H1 (cell line): ENCODE measurements around the gene PRKCZ. TPM values are rescaled to one million over a fixed set of nuclear protein-coding genes. Genes with fewer than 3 reads are reported as not detected.

ENCODE experiments used
- ATF2 ChIP-seq: IDR thresholded peaks from 2 replicates; pipeline ENCODE4 v1.6.1; 2012; ENCODE audit warnings: low read length, inconsistent platforms
- CBX8 ChIP-seq: fragments of 300-800, 300-1000 bp; sonication (generic); IDR thresholded peaks from 2 replicates; pipeline ENCODE4 v1.7.1; 2016; ENCODE audit warnings: low read depth, low read length, borderline replicate concordance
- CHD7 ChIP-seq: fragments of 300-600 bp; sonication (generic); IDR thresholded peaks from 2 replicates; pipeline ENCODE4 v1.7.1; 2012; ENCODE audit warnings: low read length, moderate library complexity, mild to moderate bottlenecking, inconsistent platforms; ENCODE audit not compliant: insufficient replicate concordance
- CREB1 ChIP-seq: IDR thresholded peaks from 2 replicates; pipeline ENCODE4 v1.6.1; 2012; ENCODE audit warnings: inconsistent platforms
- GABPA ChIP-seq: IDR thresholded peaks from 2 replicates; pipeline ENCODE4 v1.6.1; 2011; ENCODE audit warnings: mild to moderate bottlenecking, low read length, moderate library complexity, borderline replicate concordance; ENCODE audit not compliant: insufficient read depth
- JUN ChIP-seq: IDR thresholded peaks from 2 replicates; pipeline ENCODE4 v1.6.1; 2011; ENCODE audit warnings: low read depth, mild to moderate bottlenecking, improper control_type of control experiment, low read length
- RXRA ChIP-seq: IDR thresholded peaks from 2 replicates; pipeline ENCODE4 v1.6.1; 2011; ENCODE audit warnings: low read depth, mild to moderate bottlenecking, low read length, moderate library complexity; ENCODE audit not compliant: insufficient read depth
- SIRT6 ChIP-seq: IDR thresholded peaks from one replicate; pipeline ENCODE4 v1.7.1; 2012; ENCODE audit warnings: low read length, inconsistent platforms
- polyA plus RNA-seq, 7 experiments: library from polyadenylated mRNA; depleted of rRNA in 3 of 7; stranded (reverse) in 5 of 7; unstranded in 2 of 7; fragments of >200 nt in 5 of 7; fragments of 200-250 nt in 2 of 7; gene quantifications; 1 replicate in 5 of 7; 2 replicates in 1 of 7; 4 replicates in 1 of 7; pipeline versions ENCODE4 v1.2.1 to v1.2.3, GENCODE V29; 2011 to 2013; ENCODE audit warnings: missing spikeins in 2 of 7, mixed read lengths in 2 of 7
- total RNA-seq: library from RNA; stranded (reverse); fragmentation: NEBNext Ultra II Directional; extraction: Animal tissue kit (Norgen Biotek cat#: 25700); gene quantifications from 2 replicates; pipeline ENCODE4 v1.2.1, GENCODE V29; 2021

PRKCZ gene
- total and polyA plus RNA-seq, 2 of the 8 experiments (the other 6 are each of a cell fraction or from before 2014, with no cell fraction given) = 37.4 to 45.1 TPM

- TF ChIP-seq CHD7 = no peak
- no peak for TF ChIP-seq GABPA
- no peak for TF ChIP-seq RXRA
- no peak for TF ChIP-seq ATF2
- TF ChIP-seq JUN = no peak
- no peak for TF ChIP-seq CREB1
- no peak for TF ChIP-seq SIRT6
- TF ChIP-seq CBX8 = no peak
These were observed 25.8 kb upstream of the PRKCZ start (continued) for GRCh38 chr1:2024451-2024850.
